Astrocyte (in vitro differentiated cells and primary cell): ENCODE results near the gene VCX.

Source experiments
- EZH2 ChIP-seq: IDR thresholded peaks from 2 replicates; pipeline ENCODE4 v1.6.1; 2012; ENCODE audit warnings: mild to moderate bottlenecking, low read length, inconsistent platforms; ENCODE audit not compliant: insufficient read depth
- TF ChIP-seq, protein P1 (sequence below): IDR thresholded peaks from 2 replicates; pipeline ENCODE4 v1.5.1; 2011; ENCODE audit warnings: low read depth, mild to moderate bottlenecking, inconsistent platforms, low read length, moderate library complexity; ENCODE audit not compliant: insufficient read depth

DNA sequence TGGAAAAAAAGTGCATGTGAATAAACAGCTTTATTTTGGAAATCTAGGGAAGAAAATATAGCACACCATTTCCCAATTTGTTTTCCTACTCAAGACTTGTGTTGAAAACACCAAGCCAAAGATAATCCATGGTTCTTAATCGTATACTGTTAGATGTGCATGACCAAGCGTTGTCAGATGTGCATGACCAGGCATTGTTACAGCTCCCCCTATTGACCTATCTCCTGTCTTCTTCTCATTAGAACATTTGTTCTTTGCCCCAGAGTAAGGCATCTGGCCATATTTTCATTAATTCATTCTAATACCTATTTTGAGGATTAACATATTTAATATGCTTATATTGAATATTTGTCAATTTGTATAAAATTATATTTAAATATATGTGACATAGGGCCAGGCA is 14.4 kb upstream of the VCX start:
- no peak for TF ChIP-seq EZH2
- TF ChIP-seq, protein P1, sequence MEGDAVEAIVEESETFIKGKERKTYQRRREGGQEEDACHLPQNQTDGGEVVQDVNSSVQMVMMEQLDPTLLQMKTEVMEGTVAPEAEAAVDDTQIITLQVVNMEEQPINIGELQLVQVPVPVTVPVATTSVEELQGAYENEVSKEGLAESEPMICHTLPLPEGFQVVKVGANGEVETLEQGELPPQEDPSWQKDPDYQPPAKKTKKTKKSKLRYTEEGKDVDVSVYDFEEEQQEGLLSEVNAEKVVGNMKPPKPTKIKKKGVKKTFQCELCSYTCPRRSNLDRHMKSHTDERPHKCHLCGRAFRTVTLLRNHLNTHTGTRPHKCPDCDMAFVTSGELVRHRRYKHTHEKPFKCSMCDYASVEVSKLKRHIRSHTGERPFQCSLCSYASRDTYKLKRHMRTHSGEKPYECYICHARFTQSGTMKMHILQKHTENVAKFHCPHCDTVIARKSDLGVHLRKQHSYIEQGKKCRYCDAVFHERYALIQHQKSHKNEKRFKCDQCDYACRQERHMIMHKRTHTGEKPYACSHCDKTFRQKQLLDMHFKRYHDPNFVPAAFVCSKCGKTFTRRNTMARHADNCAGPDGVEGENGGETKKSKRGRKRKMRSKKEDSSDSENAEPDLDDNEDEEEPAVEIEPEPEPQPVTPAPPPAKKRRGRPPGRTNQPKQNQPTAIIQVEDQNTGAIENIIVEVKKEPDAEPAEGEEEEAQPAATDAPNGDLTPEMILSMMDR = no peak
